AG10803 (cell line): ENCODE data around the gene CFAP46.

Experiments
- DNase-seq: peaks from one replicate; pipeline ENCODE4 v3.0.0; 2010; ENCODE audit warnings: low read depth
- H3K4me3 ChIP-seq: 2 replicates; pipeline ENCODE4 v1.5.1; 2011; ENCODE audit warnings: mild to moderate bottlenecking, low read length, control low read depth
- TF ChIP-seq, protein P1 (sequence below): conservative IDR thresholded peaks from 2 replicates; pipeline ENCODE4 v1.5.1; 2011; ENCODE audit warnings: mild to moderate bottlenecking, low read length, control low read depth, inconsistent platforms

Gene CFAP46

DNA sequence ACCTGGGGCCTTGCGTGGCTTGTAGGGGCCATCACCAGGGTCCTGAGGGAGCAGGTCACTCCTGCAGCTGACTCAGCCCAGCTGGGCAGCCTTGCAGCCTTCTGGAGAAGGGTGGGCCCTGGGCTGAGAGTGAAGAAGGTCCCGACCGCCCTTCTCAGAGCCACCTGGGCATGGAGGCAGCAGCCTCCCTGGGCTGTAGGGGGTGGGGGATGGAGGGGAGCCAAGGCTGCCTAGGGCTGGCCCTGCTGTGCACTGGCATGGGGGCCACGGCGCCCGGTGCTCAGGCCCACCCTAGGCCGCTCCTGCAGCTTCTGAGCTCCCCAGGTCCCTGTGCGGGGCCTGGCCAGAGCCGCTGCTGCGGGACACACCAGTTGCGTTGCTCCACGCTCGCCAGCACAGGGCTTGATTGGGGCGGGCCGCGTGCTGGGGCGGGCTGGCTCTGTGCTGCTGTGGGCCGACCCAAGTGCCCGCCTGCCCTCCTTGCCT lies 92.8 kb downstream of the CFAP46 start:
- TF ChIP-seq, protein P1, sequence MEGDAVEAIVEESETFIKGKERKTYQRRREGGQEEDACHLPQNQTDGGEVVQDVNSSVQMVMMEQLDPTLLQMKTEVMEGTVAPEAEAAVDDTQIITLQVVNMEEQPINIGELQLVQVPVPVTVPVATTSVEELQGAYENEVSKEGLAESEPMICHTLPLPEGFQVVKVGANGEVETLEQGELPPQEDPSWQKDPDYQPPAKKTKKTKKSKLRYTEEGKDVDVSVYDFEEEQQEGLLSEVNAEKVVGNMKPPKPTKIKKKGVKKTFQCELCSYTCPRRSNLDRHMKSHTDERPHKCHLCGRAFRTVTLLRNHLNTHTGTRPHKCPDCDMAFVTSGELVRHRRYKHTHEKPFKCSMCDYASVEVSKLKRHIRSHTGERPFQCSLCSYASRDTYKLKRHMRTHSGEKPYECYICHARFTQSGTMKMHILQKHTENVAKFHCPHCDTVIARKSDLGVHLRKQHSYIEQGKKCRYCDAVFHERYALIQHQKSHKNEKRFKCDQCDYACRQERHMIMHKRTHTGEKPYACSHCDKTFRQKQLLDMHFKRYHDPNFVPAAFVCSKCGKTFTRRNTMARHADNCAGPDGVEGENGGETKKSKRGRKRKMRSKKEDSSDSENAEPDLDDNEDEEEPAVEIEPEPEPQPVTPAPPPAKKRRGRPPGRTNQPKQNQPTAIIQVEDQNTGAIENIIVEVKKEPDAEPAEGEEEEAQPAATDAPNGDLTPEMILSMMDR = no peak
- H3K4me3 ChIP-seq = no peak overlapping the region
- DNase-seq = no peak

DNA sequence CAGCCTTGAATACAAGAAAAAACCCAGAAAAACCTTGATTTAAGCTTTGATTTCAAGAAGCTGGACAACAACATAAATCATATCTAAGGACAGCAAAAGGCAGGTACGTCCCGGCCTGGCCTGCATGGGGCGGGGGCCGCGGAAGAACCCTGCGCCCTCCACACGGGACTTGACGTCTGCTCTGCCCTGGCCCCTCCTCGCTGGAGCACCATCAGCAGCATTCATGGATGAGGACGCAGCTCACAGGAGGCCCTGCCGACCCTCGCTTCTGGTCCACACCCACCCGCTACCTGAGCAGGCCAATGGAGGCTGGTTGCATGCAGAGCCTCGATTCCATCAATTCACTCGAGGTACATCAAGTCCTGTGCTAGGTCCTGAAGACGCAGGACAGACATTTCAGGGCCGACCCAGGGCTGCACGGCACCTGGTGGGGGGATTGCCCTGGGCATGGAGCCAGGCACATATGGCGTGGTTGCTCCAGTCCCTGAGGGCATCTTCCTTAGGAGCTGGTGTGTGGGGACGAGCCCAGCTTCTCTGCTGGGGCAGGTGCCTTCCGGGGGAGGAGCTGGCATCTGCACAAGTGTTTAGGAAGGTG lies 93.3 kb downstream of the CFAP46 start:
- DNase-seq = no peak
- no peak overlapping the region for H3K4me3 ChIP-seq
- TF ChIP-seq, protein P1 = no peak

DNA sequence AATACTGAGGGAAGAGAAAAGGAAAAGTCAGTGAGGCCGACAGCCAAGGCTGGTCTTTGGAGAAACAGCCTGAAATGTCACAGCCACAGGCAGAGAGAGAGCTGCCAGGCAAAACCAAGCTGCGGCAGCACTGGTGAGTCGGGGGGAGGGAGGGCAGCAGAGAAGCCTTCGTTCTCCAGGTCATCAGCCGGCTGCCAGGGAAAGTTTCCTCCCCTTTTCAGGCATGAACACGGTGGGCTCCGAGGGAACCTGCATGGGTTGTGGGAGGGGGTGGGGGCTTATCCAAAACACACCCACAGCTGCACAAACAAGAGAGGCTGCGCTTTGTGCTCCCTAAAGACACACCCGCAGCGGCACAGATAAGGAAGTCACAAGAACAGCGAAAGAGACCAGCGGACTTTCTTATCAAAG lies 94.1 kb downstream of the CFAP46 start:
- no peak overlapping the region for H3K4me3 ChIP-seq
- no peak for DNase-seq
- TF ChIP-seq, protein P1 = no peak

DNA sequence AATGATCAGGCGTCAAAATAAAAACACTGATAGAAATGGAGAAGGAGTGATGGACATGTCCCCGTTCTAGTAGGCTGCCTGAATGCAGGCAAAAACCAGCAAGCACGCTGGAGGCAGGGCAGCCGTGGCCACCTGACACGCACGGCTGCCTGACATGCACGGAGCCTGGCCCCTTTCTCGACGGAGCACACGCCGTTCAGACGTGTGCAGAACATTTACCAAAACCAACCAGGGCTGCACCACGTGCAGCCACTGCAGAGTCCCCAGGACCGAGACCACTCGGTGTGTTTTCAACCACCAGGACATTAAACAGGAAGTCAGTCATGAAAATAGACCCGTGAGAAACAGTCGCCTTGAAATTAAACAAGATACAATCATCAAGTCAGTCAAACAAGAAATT lies 94.5 kb downstream of the CFAP46 start:
- H3K4me3 ChIP-seq = no peak overlapping the region
- DNase-seq = no peak
- TF ChIP-seq, protein P1 = no peak

DNA sequence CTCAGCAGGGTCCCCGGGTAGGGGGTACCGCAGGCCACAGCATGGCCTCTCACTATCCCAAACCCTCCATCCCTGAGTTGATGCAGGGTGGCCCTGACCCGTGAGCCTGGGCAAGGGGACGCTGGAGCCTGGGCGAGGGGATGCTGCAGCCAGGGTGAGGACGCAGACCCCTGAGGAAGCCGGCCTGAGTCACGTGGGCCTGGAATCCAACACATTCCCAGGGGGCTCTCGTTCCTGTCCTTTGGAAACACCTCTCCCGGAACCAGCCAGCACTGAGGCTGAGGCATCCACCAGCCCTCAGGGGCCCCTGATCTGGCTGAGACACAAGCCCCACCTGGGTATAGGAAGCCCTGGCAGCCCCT lies 95.0 kb downstream of the CFAP46 start:
- TF ChIP-seq, protein P1 = no peak
- DNase-seq = no peak
- no peak overlapping the region for H3K4me3 ChIP-seq

DNA sequence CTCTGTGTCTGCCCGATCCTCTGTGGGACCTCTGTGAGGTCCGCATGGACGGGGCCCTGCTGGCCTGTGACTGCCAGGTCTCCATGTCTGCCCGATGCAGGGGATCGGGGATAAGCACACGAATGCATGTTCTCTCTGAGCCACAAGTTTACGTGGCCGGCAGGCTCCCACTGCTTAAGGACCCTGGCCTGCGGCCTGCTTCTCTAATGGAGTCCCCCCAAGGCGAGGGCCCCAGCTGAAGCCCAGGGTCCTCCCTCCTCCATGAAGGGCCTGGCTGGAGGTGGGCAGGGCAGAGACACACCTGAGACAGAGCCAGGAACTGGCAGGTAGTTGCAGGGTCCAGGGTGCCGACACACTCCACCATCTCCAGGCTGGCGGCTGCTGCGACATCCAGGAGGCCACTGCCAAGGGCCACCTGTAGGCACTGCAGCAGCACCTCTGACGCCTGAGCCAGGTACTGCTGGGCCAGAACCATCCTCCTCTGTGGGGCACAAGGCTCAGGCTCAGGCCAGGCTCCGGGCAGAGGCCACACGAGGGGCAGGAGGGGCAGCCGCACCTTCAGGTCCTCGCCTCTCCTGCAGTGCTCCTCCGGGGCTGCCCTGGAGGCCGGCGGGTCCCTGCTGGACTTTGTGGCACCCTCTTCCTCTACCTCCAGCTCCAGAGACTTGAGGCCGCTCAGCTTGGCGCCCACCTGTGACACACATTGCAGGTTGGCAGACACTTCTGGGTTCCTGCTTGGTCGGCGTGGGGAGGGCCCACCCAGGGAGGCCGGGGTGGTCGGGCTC lies 95.5 kb downstream of the CFAP46 start:
- no peak for DNase-seq
- TF ChIP-seq, protein P1 = no peak
- H3K4me3 ChIP-seq = no peak overlapping the region
